Stimulated activated CD8-positive, alpha-beta memory T cell treated with anti-CD3 and anti-CD28 coated beads, Interleukin-7, amount 100 ng/mL, for 48 hours (primary cell): ENCODE data around the gene ITGA11.

Source experiments
- DNase-seq, 2 donors: peaks; one replicate each; pipeline ENCODE4 v3.0.0-alpha.2; 2020; ENCODE audit warnings: low read depth in 1 of 2; ENCODE audit errors: extremely low read depth in 1 of 2

Gene ITGA11

GRCh38 chr15:68447209-68447608 is 15.2 kb upstream of the ITGA11 start:
- no peak for DNase-seq

DNA sequence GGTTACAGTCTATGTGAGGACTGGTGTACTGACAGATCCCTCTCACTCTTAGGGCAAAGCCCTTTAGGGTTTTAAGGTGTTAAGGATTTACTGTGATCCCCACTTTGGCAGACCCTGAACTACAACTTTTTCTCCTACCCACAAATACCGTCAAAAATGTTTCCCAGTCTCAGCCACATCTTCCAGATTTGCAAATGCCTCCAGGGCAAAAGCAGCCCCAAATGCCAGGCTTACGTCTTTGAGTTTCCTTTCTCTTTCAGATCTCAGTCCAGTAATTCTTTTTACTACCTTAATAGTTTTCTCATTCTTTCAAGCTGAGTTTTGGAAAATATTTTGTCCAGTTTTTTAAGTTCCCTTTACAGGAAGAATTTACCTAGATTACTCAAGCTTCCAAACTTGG is 13.4 kb upstream of the ITGA11 start:
- DNase-seq = no peak

- DNase-seq = no peak
Observed at GRCh38 chr15:68444336-68444735, 12.4 kb upstream of the ITGA11 start.

DNA sequence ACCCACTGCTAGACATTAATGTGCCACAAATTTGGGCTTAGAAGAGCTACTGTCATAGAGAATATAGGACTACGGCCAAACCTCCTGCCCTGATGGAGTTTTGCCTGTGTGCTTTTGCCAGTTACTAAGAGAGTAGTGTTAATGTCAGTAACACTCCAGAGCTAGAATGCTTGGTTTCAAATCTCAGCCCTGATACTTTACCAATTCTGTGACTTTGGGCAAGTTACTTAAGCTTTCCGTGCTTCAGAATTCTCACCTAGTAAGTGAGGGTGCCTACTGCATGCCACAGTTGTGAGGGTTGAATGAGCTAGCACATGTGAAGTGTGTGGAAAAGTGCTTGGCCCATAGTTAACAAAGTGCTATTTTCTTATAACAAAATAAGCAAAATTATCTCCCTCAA is 10.9 kb upstream of the ITGA11 start:
- no peak for DNase-seq

DNA sequence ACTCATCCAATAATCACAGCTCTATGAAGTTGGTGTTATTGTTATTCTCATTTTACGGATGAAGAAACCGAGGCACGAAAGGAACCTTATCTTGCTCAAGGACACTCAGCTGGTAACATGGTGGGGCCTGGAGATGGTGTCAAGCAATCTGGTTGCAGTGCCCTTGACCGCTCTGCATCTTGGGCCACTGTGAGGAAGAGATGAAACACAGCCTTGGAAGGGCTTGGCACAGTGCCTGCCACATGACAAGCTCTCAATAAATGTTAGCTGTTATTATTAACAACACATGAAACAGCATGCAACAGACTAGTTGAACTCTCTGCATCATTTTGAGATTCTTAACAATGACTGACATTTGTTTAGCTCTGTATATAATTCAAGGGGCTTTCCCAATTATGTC is 10.1 kb upstream of the ITGA11 start:
- DNase-seq = no peak

DNA sequence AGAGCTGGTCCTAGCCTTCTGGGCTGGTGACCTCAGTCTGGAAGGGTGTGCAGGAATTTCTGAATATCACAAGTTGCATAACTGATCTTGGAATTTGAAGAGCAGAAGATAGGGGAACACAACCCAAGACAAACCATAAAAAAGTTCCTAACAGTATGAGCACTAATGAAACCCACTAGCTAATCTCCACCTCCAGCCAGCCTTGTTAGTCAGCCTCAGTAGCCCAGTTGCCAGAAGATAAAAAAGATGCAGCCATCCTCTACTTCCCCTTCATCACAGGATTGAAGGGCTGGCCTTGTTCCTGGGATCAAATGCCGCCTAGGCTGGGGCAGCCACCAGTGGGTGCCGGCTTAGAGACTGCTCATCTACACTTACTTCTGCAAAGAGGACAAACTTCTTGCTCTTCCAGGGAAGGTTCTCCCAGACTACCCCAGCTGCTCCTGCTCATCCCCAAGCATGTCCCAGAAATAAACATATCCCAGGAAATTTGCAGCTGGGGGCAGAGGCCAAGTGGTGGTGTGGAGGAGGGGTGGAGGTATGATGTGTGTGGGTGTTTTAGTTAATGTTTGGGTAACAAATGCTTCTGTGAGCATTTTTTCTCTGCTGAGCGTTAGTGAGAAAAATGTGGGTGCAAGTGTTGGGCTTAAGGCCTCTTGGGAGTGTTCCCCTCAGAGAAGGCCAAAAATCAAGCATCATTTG is 9.2 kb upstream of the ITGA11 start:
- no peak for DNase-seq

- no peak for DNase-seq
Observed at GRCh38 chr15:68440136-68440535, 8.2 kb upstream of the ITGA11 start.

DNA sequence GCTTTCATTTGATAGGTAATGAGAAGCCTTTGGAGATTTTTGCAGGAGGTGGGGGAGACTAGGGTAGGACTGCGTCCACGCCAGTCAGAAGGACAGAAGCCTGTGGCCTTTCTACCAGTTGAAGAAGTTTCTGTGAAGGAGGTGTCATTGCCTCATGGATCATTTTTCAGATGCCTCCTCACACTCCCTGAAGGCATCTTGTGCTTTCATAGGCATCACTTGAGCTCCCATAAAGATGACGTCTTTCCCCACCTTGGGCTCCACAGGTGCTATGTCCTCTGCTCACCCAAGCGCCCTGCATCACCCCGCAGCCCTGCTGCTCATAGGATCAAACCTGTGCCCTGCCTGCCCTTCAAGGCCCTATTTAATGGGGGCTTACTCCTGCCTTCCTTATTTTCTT is 7.5 kb upstream of the ITGA11 start:
- no peak for DNase-seq

DNA sequence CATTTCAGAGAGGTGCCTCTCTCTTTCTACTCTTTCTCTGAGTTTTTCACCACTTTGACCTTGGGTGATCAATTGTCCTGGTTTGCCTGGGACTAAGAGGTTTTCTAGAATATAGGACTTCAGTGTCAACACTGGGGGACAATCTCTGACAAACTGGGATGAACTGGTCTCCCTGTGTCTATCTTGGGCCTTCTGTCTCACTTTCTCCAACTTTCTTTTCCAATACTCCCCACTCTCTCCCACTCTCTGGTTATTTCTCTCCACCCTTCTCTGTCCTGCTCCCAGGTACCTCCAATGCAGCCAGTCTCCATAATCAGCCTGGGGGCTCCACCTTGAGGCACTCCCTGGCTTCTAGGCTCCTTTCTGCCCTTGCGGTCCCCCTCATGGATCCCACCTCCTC is 4.7 kb upstream of the ITGA11 start:
- no peak for DNase-seq

GRCh38 chr15:68435966-68436365 is 4.0 kb upstream of the ITGA11 start:
- DNase-seq = no peak

DNA sequence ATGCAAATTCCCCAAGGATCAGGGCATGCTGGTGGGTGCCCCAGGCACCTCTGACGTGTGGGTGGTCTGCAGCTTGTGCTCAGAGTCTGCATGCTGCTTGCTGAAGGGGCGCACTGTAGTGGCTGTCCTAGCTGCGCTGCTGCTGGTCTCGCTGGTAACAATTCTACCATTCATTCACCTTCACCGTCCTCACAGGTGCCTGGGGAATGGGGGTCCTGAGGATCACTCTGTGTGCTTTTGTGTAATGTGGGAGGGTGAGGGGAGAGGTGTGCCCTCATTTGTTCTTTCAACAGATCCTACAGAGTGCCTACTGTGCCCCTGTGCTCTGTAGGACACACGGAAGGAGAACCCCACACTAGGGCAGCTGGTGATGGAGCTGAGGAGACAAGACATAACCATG is 2.1 kb upstream of the ITGA11 start:
- DNase-seq = no peak

DNA sequence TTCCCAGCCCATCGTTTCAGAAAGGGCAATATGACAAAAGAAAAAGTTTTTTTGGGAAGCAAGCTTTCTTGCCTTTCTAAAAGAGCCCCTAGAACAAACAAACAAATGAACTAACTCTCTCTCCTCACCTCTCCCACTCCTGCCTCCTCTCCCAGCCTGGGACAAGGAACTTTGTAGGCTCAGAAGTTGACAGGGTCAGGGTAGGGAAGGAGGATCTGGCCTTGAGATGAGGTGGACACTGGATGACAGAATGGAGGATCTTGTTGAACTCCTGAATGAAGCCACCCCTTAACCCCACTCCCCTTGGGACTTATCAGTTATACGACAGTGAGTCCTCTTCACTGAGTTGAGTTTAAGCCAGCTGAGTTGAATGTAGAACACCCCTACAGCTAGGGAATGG is 1.6 kb upstream of the ITGA11 start:
- DNase-seq = no peak

- DNase-seq = no peak
Observed at GRCh38 chr15:68432441-68433064, 590 bp upstream of the ITGA11 start.

DNA sequence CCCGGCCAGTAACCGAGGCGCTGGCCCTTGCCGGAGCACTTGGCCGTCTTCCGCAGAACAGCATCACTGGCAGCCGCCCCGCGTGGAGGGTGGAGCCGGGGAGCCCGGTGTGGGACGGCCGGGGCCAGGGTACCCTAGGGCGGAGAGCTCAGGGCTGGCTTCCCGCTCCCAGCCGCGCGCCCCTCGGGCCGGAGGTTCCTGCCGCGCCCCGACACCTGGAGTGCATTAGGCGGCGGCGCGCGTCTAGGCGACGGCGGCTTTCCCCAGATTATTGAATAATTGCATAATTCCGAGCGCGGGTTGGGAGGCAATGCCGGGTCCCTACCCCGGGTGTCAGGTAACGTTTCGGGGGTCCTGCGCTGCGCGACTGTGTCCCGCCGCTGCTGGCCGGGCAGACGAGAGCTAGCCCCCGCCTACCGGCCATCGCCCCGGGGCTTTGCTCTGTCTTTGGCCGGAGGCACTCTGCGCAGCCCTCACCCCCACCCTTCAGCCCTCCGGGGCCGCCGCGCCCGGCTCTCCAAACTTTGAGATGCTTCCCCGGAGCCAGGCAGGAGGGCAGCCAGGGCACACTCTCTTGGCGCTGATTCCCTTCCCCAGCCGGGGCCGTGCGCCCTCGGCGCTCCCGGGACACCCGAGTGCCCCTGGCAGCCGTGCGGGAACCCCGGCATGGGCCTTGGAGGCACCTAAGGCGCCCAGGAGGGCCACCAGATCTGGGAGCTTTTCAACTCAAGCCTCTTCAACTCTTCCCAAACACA is 749 bp downstream of the ITGA11 start:
- DNase-seq = no peak

GRCh38 chr15:68430471-68431036 is 1.4 kb downstream of the ITGA11 start:
- no peak for DNase-seq

GRCh38 chr15:68429691-68430470 is 2.1 kb downstream of the ITGA11 start:
- DNase-seq = no peak

DNA sequence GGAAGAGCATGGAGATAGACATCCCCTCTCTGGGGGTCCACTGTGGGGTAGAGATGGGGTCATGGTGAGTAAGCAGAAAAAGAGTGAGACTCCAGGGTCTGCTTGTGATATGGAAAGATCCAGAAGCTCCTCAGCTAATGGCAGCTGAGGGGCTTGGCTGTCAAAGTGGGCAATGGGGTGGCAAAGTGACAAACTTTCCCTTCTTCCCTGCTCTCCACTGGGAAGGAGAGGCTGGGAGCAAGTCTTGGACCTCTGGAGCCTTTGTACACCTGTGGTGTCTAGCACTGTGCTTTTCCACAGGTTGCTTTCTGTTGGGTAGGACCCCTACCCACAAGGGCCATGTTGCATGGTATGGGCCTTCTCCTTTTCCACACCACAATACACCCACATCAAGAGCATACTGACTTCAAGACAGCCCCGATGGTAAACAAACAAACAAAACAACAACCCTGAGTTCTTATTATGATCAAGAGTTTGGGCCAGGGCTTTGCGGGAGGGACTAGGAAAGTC is 3.5 kb downstream of the ITGA11 start:
- no peak for DNase-seq

DNA sequence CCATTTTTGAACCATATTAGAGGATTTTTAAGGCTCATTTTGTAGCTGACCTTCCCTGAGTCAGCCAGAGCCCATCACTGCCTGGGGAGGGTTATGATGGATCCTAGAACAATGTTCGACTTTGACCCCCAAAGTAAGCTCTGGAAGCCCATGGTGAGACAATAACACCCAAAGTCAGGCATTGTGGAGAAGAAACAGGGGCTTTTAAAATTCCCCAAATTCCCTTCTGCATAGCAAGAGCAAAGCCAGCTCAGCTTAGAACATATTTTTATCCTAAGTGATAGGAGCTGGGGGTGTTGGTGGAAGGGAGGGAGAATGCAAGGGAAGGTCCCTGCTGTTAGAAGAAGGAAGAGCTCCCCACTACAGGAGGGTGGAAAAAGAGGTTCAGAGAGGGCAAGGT is 4.0 kb downstream of the ITGA11 start:
- no peak for DNase-seq

DNA sequence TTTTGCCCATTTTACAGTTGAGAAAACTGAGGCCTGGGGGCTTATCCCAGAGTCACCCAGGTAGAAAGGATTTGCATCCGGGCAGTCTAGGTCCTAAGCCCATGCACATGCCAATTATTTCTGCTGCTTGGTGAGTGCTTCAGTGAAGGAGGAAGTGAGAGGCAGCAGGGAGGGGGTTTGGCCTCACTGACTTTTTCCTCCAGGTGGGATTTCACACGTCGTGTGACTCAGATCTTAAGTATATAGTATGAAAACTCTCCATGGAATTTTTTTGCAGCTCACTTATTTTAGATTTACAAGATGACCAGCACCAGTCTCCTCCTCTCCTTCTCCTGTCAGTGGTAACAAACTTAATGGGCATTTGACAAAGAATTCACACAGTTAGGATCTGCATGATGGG is 4.6 kb downstream of the ITGA11 start:
- DNase-seq = no peak

DNA sequence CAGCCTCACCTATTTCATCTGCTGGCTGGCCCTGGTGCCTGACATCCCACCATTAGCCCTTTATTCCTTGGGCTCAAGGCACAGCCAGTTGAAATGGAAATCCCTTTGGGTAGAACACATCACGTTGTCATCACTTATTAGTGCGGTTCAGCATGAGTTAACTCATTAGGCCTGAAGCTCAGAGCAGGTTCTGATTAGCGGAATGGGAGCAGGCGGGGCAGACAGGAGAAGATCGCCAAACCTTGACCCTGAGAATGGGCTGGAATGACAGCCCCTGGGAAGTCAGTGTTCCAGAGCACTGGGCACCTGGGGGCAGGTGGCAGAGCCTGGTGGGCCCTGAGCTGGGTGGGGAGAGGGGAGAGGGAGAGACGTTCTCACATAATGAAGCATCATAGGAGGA is 5.8 kb downstream of the ITGA11 start:
- DNase-seq = no peak
